K562 (cell line): Measurements from ENCODE around the gene GADL1. TPM values are rescaled to one million over a fixed set of nuclear protein-coding genes. Genes with fewer than 3 reads are reported as not detected.

Experiments
- ATAC-seq: fragments of 200-7000 bp; cut with Tn5 transposase; 3 replicates; pipeline ENCODE4 v1.9.1; 2020; ENCODE audit warnings: moderate library complexity
- BruUV-seq: library from RNA; stranded (reverse); fragments of 400-500 nt; replicated peaks from 2 replicates; lab custom pipeline; 2021; lab: Mats Ljungman, UMichigan
- CTCF ChIA-PET: fragments of 300-600 bp; formaldehyde crosslinking; extraction: SDS; loops from one replicate; lab custom pipeline; 2021; ENCODE audit warnings: low intra/inter-chr PET ratio; lab: Yijun Ruan, JAX
- POLR2A ChIA-PET: fragments of 300-600, 350-650 bp; sonication (Branson Sonifier 250); formaldehyde crosslinking; extraction: SDS; loops from one replicate; lab custom pipeline; 2021; ENCODE audit warnings: antibody characterized with exemption, inconsistent platforms; lab: Yijun Ruan, JAX
- DNase-seq, 4 experiments: peaks; one replicate each; pipeline versions ENCODE4 v3.0.0 to v3.0.0-alpha.2; 2011 to 2018; ENCODE audit warnings: low spot score in 3 of 4, mixed read lengths in 3 of 4; ENCODE audit errors: extremely low read depth in 1 of 4
- FAIRE-seq: peaks from 2 replicates; lab custom pipeline; 2011; peaks lifted over from hg19 to GRCh38; lab: Jason Lieb, UNC
- H2AFZ ChIP-seq: 2 replicates; pipeline ENCODE4 v1.6.0; 2011; ENCODE audit warnings: low read depth, low read length, control low read depth, inconsistent platforms
- H3K27ac ChIP-seq: fragments of 200-600 bp; 3 replicates; pipeline ENCODE4 v1.8.0; 2011; ENCODE audit warnings: low read depth, mild to moderate bottlenecking, control low read depth, inconsistent platforms, low read length, moderate library complexity, mixed read lengths; ENCODE audit errors: extremely low read depth
- H3K27me3 ChIP-seq, 2 experiments: fragments of 300-600 bp in 1 of 2; 2 replicates in 1 of 2; 3 replicates in 1 of 2; pipeline versions ENCODE4 v1.6.0 to v1.8.0; 2011; ENCODE audit warnings: inconsistent platforms in 2 of 2, low read length in 2 of 2, mild to moderate bottlenecking in 1 of 2, mixed read lengths in 1 of 2, moderate library complexity in 1 of 2; ENCODE audit not compliant: control insufficient read depth in 2 of 2, insufficient read depth in 2 of 2
- H3K36me3 ChIP-seq: fragments of 300-600 bp; 3 replicates; pipeline ENCODE4 v1.8.0; 2011; ENCODE audit warnings: mild to moderate bottlenecking, low read length, inconsistent platforms; ENCODE audit not compliant: control insufficient read depth, insufficient read depth
- H3K4me1 ChIP-seq, 2 experiments: fragments of 200-600 bp in 1 of 2; replicated peaks in 1 of 2; 2 replicates in 1 of 2; 3 replicates in 1 of 2; pipeline versions ENCODE4 v1.5.1 to v1.8.0; 2011; ENCODE audit warnings: inconsistent platforms in 2 of 2, low read length in 2 of 2, mild to moderate bottlenecking in 1 of 2, mixed read lengths in 1 of 2, moderate library complexity in 1 of 2; ENCODE audit not compliant: control insufficient read depth in 2 of 2, insufficient read depth in 2 of 2
- H3K4me2 ChIP-seq: 2 replicates; pipeline ENCODE4 v1.6.1; 2011; ENCODE audit warnings: low read length, control low read depth, inconsistent platforms, mixed read lengths; ENCODE audit not compliant: insufficient read depth
- H3K4me3 ChIP-seq: fragments of 200-600 bp; sonication (generic), shearing (Covaris generic); 2 replicates; pipeline ENCODE4 v1.5.1; 2016; ENCODE audit warnings: control low read depth, inconsistent platforms
- H3K79me2 ChIP-seq: fragments of 200-600 bp; 3 replicates; pipeline ENCODE4 v1.8.0; 2011; ENCODE audit warnings: low read length, inconsistent platforms; ENCODE audit not compliant: control insufficient read depth, insufficient read depth
- H3K9ac ChIP-seq, 2 experiments: 2 replicates each; pipeline versions ENCODE4 v1.6.0 to v1.6.1; 2011; ENCODE audit warnings: low read depth in 2 of 2, low read length in 2 of 2, control low read depth in 1 of 2, inconsistent platforms in 1 of 2, mild to moderate bottlenecking in 1 of 2, mixed read lengths in 1 of 2; ENCODE audit not compliant: insufficient read depth in 1 of 2
- H3K9me1 ChIP-seq: one replicate; pipeline ENCODE4 v1.6.0; 2011; ENCODE audit warnings: inconsistent platforms, mild to moderate bottlenecking, low read length, moderate library complexity; ENCODE audit not compliant: control insufficient read depth, insufficient read depth
- H3K9me3 ChIP-seq: replicated peaks from 2 replicates; pipeline ENCODE4 v1.5.1; 2011; ENCODE audit warnings: low read depth, low read length, inconsistent platforms; ENCODE audit not compliant: control insufficient read depth, insufficient read depth
- H4K20me1 ChIP-seq: replicated peaks from 2 replicates; pipeline ENCODE4 v1.6.1; 2011; ENCODE audit warnings: low read length, inconsistent platforms, mixed read lengths; ENCODE audit not compliant: control insufficient read depth, insufficient read depth
- ATF1 ChIP-seq, 2 experiments: fragments of 450-650 bp in 1 of 2; IDR thresholded peaks; 2 replicates each; pipeline ENCODE4 v1.6.1; 2016; ENCODE audit warnings: missing compliant biosample characterization in 1 of 2, missing genetic modification characterization in 1 of 2
- KLF1 ChIP-seq: fragments of 450-650 bp; IDR thresholded peaks from 2 replicates; pipeline ENCODE4 v1.6.1; 2016; ENCODE audit warnings: missing genetic modification characterization, missing compliant biosample characterization
- MBD1 ChIP-seq: fragments of 250-450 bp; sonication (Bioruptor Pico); IDR thresholded peaks from 2 replicates; pipeline ENCODE4 v1.8.0; 2022; ENCODE audit warnings: inconsistent platforms
- SMAD2 ChIP-seq: fragments of 150-350 bp; IDR thresholded peaks from 2 replicates; pipeline ENCODE4 v1.6.1; 2014; ENCODE audit warnings: low read depth, mild to moderate bottlenecking, low read length
- SNRNP70 ChIP-seq: fragments of 200-400 bp; formaldehyde crosslinking; optimal IDR thresholded peaks from 2 replicates; pipeline ENCODE3; 2017; ENCODE audit warnings: low read depth, low read length
- ZBTB1 ChIP-seq: sonication (generic); formaldehyde crosslinking; IDR thresholded peaks from 2 replicates; pipeline ENCODE4 v1.8.1; 2023; ENCODE audit warnings: missing genetic modification reagents, low read depth, mild to moderate bottlenecking, borderline replicate concordance
- ZBTB26 ChIP-seq: fragments of 450-650 bp; formaldehyde crosslinking; IDR thresholded peaks from 2 replicates; pipeline ENCODE4 v1.4.0; 2022; ENCODE audit warnings: missing genetic modification characterization
- ZBTB33 ChIP-seq: sonication (generic); formaldehyde crosslinking; IDR thresholded peaks from 2 replicates; pipeline ENCODE4 v1.8.1; 2023; ENCODE audit warnings: mild to moderate bottlenecking, missing genetic modification reagents
- ZBTB49 ChIP-seq: sonication (generic); formaldehyde crosslinking; IDR thresholded peaks from 2 replicates; pipeline ENCODE4 v1.8.0; 2022; ENCODE audit warnings: missing genetic modification reagents, mild to moderate bottlenecking, borderline replicate concordance
- ZNF23 ChIP-seq: fragments of 250-450 bp; sonication (Bioruptor Pico); IDR thresholded peaks from 2 replicates; pipeline ENCODE4 v1.4.0; 2020; ENCODE audit warnings: mild to moderate bottlenecking
- ZNF41 ChIP-seq: fragments of 250-450 bp; sonication (Bioruptor Pico); conservative IDR thresholded peaks from 2 replicates; pipeline ENCODE4 v1.4.0; 2020; ENCODE audit warnings: mild to moderate bottlenecking
- WGBS: fragments of 100-300 bp; shearing (Covaris generic); methylation state at CpG from one replicate; pipeline ENCODE4 v1.1.6; 2016; ENCODE audit warnings: low coverage, mixed read lengths; ENCODE audit not compliant: insufficient coverage; ENCODE audit errors: missing lambda C conversion rate; 5-methylcytosine and 5-hydroxymethylcytosine counted together
- in situ Hi-C: fragments of 300-500 bp; cut with MboI; formaldehyde crosslinking; loops from 4 replicates; pipeline ENCODE4 v1.15.0; 2018; ENCODE audit warnings: inconsistent platforms, mixed read lengths
- intact Hi-C: fragments of 100-400 bp; cut with micrococcal nuclease; formaldehyde crosslinking; loops from 2 replicates; pipeline ENCODE4 v1.14.2; 2022
- polyA plus RNA-seq, 8 experiments: library from polyadenylated mRNA; depleted of rRNA in 4 of 8; stranded (reverse) in 5 of 8; unstranded in 3 of 8; fragments of >200 nt; fragmentation: Nextera tagmentation in 2 of 8; fragmentation: Illumina TruSeq in 1 of 8; extraction: Ambion mirVana in 2 of 8; extraction: Trizol in 1 of 8; gene quantifications; 2 replicates each; pipeline versions ENCODE4 v1.2.1 to v1.2.3, GENCODE V29; 2011 to 2014; ENCODE audit warnings: inconsistent platforms in 1 of 8, missing spikeins in 1 of 8
- total RNA-seq, 7 experiments: library from RNA; depleted of rRNA in 6 of 7; stranded (reverse); fragments of >200 nt in 6 of 7; fragmentation: Illumina TruSeq in 2 of 7; extraction: Trizol in 2 of 7; gene quantifications; 2 replicates each; pipeline versions ENCODE4 v1.2.1 to v1.2.3, GENCODE V29; 2011 to 2021; ENCODE audit warnings: low replicate concordance in 1 of 7

The GADL1 gene
- total and polyA plus RNA-seq, 9 of the 15 experiments (the other 6 are each of a cell fraction or from before 2014, with no cell fraction given) = 0.07 TPM; not detected in 8

GRCh38 chr3:30721314-30721634, 173.2 kb downstream of the GADL1 start:
- DNase-seq = no peak
- intact Hi-C loops (no loop called here), in situ Hi-C loops (no loop called here)
- H4K20me1 ChIP-seq = no peaks in the 10 kb centered on the region
- H3K9ac ChIP-seq = no peak overlapping the region
- ChIA-PET POLR2A (interaction anchor here (0.6 kb wide), 1 partner anchor 214 kb away, joined by 3 read pairs; no protein-coding TSS in a partner anchor), CTCF (no interaction called here)
- no peaks in the 10 kb centered on the region for H3K36me3 ChIP-seq
- no peak overlapping the region for H3K27ac ChIP-seq
- H3K4me1 ChIP-seq = no peaks in the 10 kb centered on the region
- H3K9me1 ChIP-seq = no peaks in the 10 kb centered on the region
- no peaks in the 10 kb centered on the region for H3K27me3 ChIP-seq
- no TSS peak for BruUV-seq
- no peak for ATAC-seq
- H2AFZ ChIP-seq = no peak overlapping the region
- TF ChIP-seq ZNF41 (CRISPR knock-in tag) (no peak), ZBTB26 (CRISPR knock-in tag) (no peak), ZBTB49 (no peak), ATF1 (CRISPR knock-in tag; IDR thresholded peaks at IDR 0.05) (no peak), ATF1 (tag; IDR thresholded peaks at IDR 0.05) (no peak), SMAD2 (no peak), ZNF23 (CRISPR knock-in tag) (no peak), MBD1 (CRISPR knock-in tag) (no peak), ZBTB1 (no peak), KLF1 (tag) (no peak), ZBTB33 (CRISPR knock-in tag) (no peak), SNRNP70 (no peak)
- no peaks in the 10 kb centered on the region for H3K9me3 ChIP-seq
- H3K4me2 ChIP-seq = no peak overlapping the region
- no peak overlapping the region for H3K4me3 ChIP-seq
- no peaks in the 10 kb centered on the region for H3K79me2 ChIP-seq
- WGBS = 0% methylated on average over 2 of the region's 2 CpGs
- FAIRE-seq = no peak
